PFSK-1 (cell line): Measurements from ENCODE around the gene TMEM42.

Source experiments
- FOXP2 ChIP-seq: optimal IDR thresholded peaks from 2 replicates; pipeline ENCODE3; 2011; ENCODE audit warnings: borderline replicate concordance, control low read depth, inconsistent platforms; ENCODE audit not compliant: insufficient read depth; ENCODE audit errors: extremely low read length, extremely low read depth
- POLR2AphosphoS5 ChIP-seq: IDR thresholded peaks from 2 replicates; pipeline ENCODE4 v1.6.1; 2012; ENCODE audit warnings: low read depth, mild to moderate bottlenecking, control low read depth, low read length, moderate library complexity
- SIN3A ChIP-seq: IDR thresholded peaks from 2 replicates; pipeline ENCODE4 v1.6.1; 2012; ENCODE audit warnings: mild to moderate bottlenecking, low read length, moderate library complexity, borderline replicate concordance; ENCODE audit not compliant: insufficient read depth
- TAF1 ChIP-seq: IDR thresholded peaks from 2 replicates; pipeline ENCODE4 v1.6.1; 2012; ENCODE audit warnings: low read length, control low read depth, borderline replicate concordance; ENCODE audit not compliant: insufficient read depth
- TF ChIP-seq, protein P1 (sequence below), 2 experiments: IDR thresholded peaks; 2 replicates each; pipeline versions ENCODE4 v1.6.1 to v1.8.0; 2011 to 2012; ENCODE audit warnings: low read depth in 2 of 2, low read length in 2 of 2, control low read depth in 1 of 2, inconsistent platforms in 1 of 2, mild to moderate bottlenecking in 1 of 2, moderate library complexity in 1 of 2; ENCODE audit not compliant: insufficient read depth in 1 of 2

DNA sequence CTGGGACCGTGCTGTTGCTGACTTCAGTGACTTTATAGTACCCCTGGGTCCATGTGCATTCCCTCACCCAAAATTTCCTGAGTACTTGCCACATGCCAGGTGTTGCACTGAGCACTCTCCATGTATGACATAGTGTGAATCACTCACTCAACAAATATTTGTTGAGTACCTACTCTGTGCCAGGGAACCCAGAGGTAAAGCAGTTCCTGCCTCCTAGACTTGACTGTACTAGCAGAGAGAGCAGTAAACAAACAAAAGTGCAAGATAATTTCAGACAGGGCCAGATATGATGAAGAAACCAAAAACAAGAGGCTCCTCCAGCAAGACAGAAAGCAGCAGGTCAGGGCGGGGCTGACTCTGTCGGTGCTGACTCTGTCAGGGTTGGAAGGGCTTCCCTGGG, 24.8 kb downstream of the TMEM42 start:
- no peak for TF ChIP-seq POLR2AphosphoS5
- no peak for TF ChIP-seq SIN3A
- no peak for TF ChIP-seq TAF1
- no peak for TF ChIP-seq FOXP2
- TF ChIP-seq, protein P1, sequence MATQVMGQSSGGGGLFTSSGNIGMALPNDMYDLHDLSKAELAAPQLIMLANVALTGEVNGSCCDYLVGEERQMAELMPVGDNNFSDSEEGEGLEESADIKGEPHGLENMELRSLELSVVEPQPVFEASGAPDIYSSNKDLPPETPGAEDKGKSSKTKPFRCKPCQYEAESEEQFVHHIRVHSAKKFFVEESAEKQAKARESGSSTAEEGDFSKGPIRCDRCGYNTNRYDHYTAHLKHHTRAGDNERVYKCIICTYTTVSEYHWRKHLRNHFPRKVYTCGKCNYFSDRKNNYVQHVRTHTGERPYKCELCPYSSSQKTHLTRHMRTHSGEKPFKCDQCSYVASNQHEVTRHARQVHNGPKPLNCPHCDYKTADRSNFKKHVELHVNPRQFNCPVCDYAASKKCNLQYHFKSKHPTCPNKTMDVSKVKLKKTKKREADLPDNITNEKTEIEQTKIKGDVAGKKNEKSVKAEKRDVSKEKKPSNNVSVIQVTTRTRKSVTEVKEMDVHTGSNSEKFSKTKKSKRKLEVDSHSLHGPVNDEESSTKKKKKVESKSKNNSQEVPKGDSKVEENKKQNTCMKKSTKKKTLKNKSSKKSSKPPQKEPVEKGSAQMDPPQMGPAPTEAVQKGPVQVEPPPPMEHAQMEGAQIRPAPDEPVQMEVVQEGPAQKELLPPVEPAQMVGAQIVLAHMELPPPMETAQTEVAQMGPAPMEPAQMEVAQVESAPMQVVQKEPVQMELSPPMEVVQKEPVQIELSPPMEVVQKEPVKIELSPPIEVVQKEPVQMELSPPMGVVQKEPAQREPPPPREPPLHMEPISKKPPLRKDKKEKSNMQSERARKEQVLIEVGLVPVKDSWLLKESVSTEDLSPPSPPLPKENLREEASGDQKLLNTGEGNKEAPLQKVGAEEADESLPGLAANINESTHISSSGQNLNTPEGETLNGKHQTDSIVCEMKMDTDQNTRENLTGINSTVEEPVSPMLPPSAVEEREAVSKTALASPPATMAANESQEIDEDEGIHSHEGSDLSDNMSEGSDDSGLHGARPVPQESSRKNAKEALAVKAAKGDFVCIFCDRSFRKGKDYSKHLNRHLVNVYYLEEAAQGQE (IDR thresholded peaks at IDR 0.05; ENCODE audit: insufficient read depth in 1 of 2, low read depth in 2 of 2, low read length in 2 of 2) = no peak
